Loucy (cell line): ENCODE measurements around the gene BACH1.

Experiments used
- EZH2phosphoT487 ChIP-seq: fragments of 200-600 bp; IDR thresholded peaks from 2 replicates; pipeline ENCODE4 v1.6.1; 2018; ENCODE audit warnings: antibody characterized with exemption, mild to moderate bottlenecking, moderate library complexity, borderline replicate concordance
- TF ChIP-seq, protein P1 (sequence below): fragments of 200-600 bp; sonication (generic); conservative IDR thresholded peaks from 2 replicates; pipeline ENCODE4 v1.5.1; 2014; ENCODE audit warnings: mild to moderate bottlenecking, antibody characterized with exemption, low read length

DNA sequence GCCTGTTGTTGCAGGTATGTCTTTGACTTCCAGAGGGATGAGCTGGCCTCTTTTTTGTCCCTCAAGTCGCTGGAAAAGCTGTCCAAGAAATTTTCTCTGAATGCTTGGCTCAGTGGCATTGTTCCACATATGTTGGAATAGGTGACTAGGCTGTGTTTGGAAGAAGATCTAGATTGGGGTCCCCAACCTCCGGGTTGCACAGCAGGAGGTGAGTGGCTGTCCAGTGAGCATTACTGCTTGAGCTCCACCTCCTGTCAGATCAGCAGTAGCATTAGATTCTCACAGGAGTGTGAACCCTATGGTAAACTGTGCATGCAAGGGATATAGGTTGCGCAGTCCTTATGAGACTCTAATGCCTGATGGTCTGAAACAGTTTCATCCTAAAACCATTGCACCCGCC, 18.1 kb downstream of the BACH1 start:
- TF ChIP-seq, protein P1, sequence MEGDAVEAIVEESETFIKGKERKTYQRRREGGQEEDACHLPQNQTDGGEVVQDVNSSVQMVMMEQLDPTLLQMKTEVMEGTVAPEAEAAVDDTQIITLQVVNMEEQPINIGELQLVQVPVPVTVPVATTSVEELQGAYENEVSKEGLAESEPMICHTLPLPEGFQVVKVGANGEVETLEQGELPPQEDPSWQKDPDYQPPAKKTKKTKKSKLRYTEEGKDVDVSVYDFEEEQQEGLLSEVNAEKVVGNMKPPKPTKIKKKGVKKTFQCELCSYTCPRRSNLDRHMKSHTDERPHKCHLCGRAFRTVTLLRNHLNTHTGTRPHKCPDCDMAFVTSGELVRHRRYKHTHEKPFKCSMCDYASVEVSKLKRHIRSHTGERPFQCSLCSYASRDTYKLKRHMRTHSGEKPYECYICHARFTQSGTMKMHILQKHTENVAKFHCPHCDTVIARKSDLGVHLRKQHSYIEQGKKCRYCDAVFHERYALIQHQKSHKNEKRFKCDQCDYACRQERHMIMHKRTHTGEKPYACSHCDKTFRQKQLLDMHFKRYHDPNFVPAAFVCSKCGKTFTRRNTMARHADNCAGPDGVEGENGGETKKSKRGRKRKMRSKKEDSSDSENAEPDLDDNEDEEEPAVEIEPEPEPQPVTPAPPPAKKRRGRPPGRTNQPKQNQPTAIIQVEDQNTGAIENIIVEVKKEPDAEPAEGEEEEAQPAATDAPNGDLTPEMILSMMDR: no peak
- no peak for TF ChIP-seq EZH2phosphoT487
